NCI-H1105 (cell line): ENCODE measurements around the gene ATP10D.
"Not testable (repeated sequence)": the region's sequence is repeated elsewhere in the genome, so short reads cannot be mapped to it uniquely, and the experiment has no call there.

Experiments used
- DNase-seq: peaks from one replicate; lab custom pipeline; 2025; lab: John Stamatoyannopoulos, UW

The ATP10D gene

GRCh38 chr4:47488706-47489105, 3.6 kb downstream of the ATP10D start:
- DNase-seq = no peak

GRCh38 chr4:47490550-47490949, 5.5 kb downstream of the ATP10D start:
- no peak for DNase-seq

- DNase-seq = no peak
Measured at GRCh38 chr4:47493238-47494123, 8.4 kb downstream of the ATP10D start.

- DNase-seq = no peak
Measured at GRCh38 chr4:47494124-47494430, 9.0 kb downstream of the ATP10D start.

- no peak for DNase-seq
Measured at GRCh38 chr4:47498899-47499298, 13.8 kb downstream of the ATP10D start.

GRCh38 chr4:47499700-47500099, 14.6 kb downstream of the ATP10D start:
- no peak for DNase-seq

- no peak for DNase-seq
Measured at GRCh38 chr4:47500776-47501175, 15.7 kb downstream of the ATP10D start.

- DNase-seq = no peak
Measured at GRCh38 chr4:47505147-47505546, 20.1 kb downstream of the ATP10D start.

- no peak for DNase-seq
Measured at GRCh38 chr4:47505666-47506065, 20.6 kb downstream of the ATP10D start.

GRCh38 chr4:47510506-47511143, 25.6 kb downstream of the ATP10D start:
- DNase-seq = no peak

- DNase-seq = no peak
Measured at GRCh38 chr4:47513461-47513860, 28.4 kb downstream of the ATP10D start.

- no peak for DNase-seq
Measured at GRCh38 chr4:47519239-47519883, 34.3 kb downstream of the ATP10D start.

- DNase-seq = no peak
Measured at GRCh38 chr4:47525154-47525819, 40.2 kb downstream of the ATP10D start.

- no peak for DNase-seq
Measured at GRCh38 chr4:47526281-47526680, 41.2 kb downstream of the ATP10D start.

GRCh38 chr4:47528646-47529045, 43.6 kb downstream of the ATP10D start:
- not testable (repeated sequence) for DNase-seq

GRCh38 chr4:47530801-47531200, 45.7 kb downstream of the ATP10D start:
- no peak for DNase-seq

GRCh38 chr4:47531241-47531953, 46.3 kb downstream of the ATP10D start:
- DNase-seq = no peak

GRCh38 chr4:47531954-47532321, 46.9 kb downstream of the ATP10D start:
- DNase-seq = no peak

GRCh38 chr4:47532658-47533057, 47.6 kb downstream of the ATP10D start:
- DNase-seq = no peak

- DNase-seq = no peak
Measured at GRCh38 chr4:47533689-47534347, 48.7 kb downstream of the ATP10D start.

- DNase-seq = no peak
Measured at GRCh38 chr4:47534772-47535171, 49.7 kb downstream of the ATP10D start.
